ENCODE data around the gene TMPRSS7.
A peak's percentile ranks its signal among the peaks of the same experiment; 100 is the strongest.
"Not testable (repeated sequence)": the region's sequence is repeated elsewhere in the genome, so short reads cannot be mapped to it uniquely, and the experiment has no call there.

Gene TMPRSS7

DNA sequence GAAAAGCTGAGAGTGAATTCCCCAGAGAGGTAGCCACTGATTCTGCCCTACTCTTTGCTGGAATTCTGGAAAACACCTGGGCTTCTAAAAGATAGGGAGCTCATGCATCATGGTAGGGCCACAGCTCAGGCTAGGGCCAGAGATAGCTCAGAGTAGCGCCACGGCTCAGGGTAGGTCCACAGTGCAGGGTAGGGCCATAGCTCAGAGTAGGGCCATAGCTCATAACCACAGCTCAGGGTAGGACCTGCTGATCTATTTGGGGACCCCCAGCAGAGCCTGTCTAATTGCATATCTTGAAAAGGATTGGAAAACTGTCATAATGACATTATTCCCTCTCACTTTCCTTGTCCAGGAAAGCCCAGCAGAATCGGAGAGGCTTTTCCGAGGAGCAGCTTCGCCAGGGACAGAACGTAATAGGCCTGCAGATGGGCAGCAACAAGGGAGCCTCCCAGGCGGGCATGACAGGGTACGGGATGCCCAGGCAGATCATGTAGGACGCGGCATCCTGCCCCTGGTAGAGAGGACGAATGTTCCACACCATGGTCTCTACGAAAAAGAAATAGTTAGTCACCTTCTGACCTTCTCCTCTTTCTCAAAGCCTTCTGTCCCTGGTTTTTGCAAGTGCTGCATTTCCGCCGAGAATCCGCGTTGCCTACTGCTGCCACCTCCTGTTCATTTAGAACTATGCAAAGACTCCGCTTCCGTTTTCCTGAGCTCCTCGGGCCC lies 21.3 kb upstream of the TMPRSS7 start:
- peak; percentile 11 for DNase-seq (ENCODE audit: low spot score)

DNA sequence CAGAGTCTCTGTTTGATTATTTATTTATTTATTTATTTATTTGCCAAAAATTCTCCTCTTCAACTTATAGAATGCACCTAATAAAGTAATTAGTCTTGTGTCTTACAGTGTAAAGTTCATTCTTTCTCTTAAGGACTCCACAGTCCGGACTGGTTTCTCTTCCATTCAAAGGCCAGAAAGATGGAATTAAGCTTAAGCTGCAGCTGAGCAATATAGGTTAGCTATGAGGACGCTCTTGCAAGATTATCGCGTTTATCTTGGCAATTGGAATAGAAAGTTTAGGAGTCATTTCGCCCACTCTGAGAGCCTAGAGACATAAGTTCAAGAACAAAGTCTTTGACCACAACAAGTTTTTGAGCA lies 20.8 kb upstream of the TMPRSS7 start:
- no peak for DNase-seq (ENCODE audit: low spot score)

DNA sequence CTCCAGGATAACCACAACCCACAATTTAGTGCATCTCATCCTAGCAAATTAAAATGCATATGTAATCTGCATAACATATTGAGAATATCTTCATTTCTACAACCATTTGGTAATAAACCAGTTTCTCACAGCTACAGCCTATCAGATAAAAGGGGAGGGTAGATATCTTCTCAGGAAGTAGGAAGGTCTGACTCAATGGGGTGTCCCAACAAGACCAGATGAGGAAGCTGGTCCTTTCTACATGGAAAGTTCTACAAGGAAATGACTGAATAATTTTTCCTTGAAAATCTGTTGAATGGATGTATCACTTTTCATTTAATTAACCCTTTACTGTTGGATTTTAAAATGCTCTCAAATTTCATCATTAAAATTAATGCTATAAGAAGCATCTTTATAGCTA lies 17.4 kb upstream of the TMPRSS7 start:
- DNase-seq (ENCODE audit: low spot score): no peak

DNA sequence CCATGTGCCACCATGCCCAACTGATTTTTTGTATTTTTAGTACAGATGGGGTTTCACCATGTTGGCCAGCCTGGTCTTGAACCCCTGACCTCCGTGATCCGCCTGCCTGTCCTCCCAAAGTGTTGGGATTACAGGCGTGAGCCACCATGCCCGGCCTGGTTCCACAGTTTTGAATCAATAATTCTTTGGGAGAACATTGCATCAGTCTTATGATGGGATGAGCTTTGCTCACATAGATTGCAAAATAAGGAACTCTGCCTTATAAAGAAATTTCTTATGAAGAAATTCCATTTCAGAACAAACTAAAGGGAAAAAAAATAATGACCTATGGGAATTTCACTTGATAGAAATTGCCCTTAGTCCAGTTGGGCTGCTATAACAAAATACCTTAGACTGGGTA lies 15.8 kb upstream of the TMPRSS7 start:
- DNase-seq (ENCODE audit: low spot score): no peak

DNA sequence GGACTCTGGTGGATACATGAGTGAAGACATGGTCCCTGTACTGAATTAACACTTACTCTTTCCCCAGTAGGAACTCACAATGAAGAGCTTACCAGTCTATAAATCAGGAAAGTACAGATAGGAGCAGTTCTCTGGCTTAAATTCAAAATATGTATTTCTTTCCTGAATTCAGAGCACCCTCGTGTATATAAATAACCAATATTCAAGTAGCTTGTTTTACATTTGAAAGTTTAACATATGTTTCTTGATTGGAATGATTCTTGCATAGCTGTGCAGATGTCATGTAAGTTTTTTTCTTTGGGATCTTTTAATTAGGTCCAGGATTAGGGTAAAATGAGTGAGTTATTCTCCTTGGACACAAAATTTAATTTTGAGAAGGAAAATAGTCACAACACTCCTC lies 14.8 kb upstream of the TMPRSS7 start:
- no peak for DNase-seq (ENCODE audit: low spot score)

DNA sequence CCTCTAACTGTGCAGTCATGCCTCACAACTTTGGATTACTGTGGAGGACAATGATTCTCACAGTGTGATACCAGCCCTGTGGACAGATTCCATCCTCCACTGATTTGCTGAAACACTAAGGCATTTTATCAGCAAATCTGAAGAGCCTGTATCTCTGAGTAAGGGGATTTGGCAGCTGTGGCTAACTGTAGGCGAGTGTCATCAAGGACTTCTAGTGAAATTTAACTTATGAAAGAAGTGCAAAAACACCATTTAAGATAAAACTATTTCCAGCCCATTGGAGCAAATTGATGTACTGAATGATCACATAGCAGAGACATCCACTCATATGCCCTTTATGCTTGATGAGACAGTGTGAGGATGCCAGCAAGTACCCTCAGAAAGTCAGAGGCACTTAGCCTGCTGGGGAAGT lies 13.9 kb upstream of the TMPRSS7 start:
- no peak for DNase-seq (ENCODE audit: low spot score)

DNA sequence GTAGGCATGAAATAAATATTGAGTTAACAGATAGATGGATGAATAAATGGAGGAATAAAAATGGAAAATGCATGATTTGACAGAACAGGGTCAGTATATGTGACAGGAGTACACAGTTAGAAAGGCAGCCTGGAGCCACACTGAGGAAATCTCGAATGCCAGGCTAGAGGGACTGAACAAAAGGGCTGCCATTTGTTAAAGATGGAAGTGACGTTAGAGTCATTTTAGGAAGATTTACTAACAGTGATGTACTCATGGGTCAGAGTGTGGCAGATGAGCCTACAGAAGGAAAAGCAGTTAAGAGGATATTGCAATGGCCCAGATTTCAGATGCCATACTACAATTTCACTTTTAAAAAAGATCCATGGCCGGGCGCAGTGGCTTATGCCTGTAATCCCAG lies 7.4 kb upstream of the TMPRSS7 start:
- no peak for DNase-seq (ENCODE audit: low spot score)

DNA sequence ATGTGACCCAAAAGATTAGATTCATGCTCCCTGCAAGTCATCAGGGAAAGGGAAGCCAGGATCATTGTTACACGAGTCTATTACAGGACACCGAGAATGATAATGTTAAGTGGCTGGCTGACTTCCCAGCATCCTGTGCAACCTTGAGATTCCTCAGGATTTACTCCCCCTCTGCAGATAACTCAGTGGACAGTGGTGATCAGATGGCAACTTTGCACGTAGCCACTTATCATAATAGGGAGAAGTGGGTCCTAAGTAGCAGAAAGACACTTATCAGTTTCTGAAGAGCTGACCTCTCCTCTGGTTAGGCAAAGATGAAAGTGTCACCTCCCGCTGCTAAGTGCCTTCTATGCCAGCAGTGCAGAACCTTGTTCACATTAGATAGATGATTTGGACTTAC lies 6.7 kb upstream of the TMPRSS7 start:
- DNase-seq (ENCODE audit: low spot score): no peak

DNA sequence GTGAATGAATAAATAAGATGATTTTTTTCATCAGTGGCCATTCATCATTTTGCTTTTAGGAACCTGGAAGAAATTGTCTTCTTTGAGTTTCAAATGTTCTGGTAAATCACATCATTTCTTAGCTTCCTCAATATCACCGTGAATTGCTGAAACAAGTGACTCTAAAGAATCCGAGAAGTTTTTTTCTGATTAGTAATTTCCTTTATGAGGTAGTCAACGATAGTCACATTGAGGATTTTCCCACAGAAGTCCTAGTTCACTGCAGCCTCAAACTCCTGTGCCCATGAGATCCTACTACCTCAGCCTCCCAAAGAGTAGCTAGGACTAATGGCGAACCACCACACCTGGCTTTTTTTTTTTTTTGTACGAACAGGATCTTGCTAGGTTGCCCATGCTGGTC lies 3.6 kb upstream of the TMPRSS7 start:
- DNase-seq (ENCODE audit: low spot score): no peak

DNA sequence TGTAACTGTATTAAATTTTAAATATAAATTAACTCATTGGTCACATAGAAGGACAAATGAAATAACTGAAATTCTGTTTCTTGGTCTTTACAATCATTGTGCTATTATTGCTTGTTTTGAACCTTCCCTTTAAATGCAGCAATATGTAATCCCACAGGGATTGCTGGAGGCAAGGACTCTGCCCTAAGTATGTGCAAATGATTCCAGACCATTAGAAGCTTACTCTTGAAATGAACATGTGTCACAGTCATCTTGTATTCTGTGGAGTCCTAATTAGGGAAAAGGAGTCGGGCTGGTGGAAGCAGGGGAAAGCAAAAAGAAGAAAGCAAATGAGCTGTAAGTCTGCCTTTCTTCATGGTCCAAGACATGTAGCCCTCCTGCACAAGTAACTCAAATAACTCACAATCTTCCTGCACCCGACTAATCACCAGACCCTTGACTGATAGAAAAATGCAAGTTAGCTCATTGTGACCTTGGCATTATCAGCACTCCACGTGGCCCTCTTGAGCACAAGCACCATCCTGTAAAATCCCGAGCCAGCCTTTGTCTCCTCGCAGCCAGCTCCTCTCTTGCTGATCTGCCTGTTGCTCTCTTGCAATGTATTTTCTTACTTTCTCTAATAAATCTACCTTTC lies 2.3 kb upstream of the TMPRSS7 start:
- DNase-seq (ENCODE audit: low spot score): no peak

DNA sequence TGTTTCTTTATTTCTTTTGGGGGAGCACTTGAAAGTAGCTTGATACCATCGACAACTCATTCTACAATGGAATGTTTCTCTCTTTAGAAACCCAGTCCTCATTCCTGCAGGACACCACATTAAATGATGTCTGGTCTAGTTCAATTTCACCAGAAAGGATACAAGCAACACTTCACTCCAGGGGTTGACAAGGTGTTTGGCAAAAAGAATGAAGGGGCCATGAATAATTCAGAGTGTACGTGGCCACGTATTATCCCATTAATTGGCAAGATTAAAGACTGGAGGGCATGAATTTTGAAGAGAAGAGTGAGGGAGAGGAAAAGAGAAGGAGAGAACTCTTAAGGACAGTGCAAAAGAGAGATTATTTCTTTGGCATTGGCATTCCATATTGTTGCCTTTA lies 705 bp downstream of the TMPRSS7 start:
- DNase-seq (ENCODE audit: low spot score): no peak

DNA sequence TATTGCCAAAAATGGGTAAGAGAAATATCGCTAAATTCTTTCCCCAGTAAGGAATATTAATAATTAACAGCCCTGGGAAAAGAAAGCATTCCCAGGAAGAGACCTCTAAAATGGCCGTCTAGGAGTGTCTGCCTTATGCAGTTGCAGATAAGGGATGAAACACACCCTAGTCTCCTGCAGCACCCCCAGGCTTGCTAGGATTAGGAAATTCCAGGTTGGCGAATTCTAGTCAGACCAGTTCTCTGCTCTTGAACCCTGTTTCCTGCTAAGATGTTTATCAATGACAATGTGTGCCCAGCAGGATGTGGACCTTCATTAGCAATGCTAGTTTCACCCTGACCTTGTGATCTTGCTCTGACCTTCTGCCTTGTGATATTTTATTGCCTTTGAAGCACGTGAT lies 2.7 kb downstream of the TMPRSS7 start:
- DNase-seq (ENCODE audit: low spot score): not testable (repeated sequence)

DNA sequence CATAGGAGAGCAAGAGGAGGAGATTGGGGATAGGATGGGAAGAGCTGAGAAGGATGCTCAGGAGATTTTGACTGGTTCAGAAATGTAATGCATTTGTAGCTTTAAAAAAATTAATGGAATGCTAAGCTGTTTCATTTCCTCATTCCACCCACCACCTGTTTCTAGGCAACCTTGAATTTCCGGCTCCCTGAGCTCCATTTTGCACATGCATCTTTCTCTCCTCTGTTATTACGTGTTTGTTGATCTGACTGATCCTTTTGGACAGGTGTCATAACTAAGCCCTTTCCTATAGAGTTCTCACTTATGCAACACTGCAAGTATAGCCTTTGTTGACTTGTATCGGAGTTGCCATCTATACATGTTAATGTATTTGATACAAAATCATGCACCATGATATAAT lies 4.3 kb downstream of the TMPRSS7 start:
- DNase-seq (ENCODE audit: low spot score): no peak

DNA sequence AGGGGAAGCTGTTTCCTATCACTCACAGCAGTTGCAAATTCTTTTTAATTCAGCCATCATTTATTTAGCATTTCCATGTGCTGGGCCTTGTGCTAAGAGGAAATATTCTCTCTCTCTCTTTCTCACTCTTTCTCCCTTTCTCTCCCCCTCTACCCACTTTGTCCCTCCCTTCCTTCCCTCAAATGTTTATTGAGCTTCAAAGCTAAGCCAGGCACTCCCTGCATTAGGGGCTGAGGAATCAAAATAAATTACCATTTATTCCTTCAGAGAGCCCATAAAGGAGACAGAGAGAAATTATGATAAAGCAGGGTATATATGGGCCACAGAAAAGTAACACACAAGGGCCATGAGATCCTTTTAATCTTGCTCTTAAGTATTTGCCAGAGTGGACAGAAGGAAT lies 6.8 kb downstream of the TMPRSS7 start:
- no peak for DNase-seq (ENCODE audit: low spot score)

DNA sequence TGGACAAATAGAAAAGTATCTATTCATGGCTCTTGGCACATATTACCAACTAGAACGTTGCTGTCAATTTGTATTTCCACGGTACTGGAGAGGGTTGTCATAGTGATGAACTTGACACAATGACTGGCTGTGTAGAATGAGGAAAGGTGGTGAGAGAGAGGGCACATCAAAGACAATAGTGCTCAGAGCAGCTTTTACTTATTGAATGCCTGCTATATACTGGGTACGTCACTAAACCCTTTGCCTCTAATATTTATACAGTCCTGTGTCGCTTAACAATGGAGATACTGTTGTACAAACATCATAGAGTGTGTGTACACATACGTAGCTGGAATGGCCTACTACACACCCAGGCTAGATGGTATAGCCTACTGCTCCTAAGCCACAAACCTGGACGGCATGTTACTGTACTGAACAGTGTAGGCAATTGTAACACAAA lies 8.3 kb downstream of the TMPRSS7 start:
- no peak for DNase-seq (ENCODE audit: low spot score)

DNA sequence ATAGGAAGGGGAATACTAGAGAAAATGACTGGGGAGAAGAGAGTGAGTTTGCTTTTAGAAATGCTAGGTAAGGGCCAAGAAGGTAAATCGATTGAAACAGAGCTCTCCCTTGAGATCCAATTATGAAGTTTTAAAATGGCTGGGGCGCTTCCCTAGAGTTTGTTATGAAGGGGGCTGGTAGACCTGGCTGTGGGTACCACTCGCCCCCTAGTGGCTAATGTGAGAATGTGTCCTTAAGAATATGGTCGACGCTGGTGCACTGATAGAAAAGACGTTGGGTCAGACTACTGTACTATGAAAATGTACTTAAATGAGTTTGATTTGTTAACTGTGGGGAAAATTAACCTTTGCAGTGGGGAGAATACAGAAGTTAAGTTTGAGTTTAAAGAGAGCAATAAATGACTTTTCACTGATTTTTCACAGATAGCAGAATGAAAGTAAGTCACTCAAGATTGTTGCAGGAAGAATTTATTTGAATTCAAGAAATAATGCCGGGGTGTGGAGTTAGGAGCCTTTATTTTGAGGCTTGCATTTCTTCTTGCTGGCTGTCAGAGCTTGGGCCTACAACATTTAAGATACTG lies 9.2 kb downstream of the TMPRSS7 start:
- peak; percentile 49 for DNase-seq (ENCODE audit: low spot score)

DNA sequence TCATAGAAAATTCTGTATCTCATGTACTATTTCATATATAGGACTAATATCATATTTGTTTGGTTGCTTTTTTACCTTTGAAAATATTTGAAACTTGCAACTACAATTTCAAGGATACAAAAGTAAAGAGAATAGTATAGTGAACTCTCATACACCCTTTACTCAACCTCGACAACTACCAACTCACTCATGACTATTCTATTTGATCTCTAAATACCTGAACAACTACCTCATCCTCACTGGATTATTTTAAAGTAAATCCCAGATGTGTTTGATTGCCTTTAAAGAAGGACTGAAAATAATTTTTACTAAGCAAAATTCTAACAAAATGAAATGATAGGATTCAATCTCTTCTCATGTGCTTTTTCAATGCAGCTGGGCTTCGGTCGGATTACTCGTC lies 12.1 kb downstream of the TMPRSS7 start:
- DNase-seq (ENCODE audit: low spot score): no peak

DNA sequence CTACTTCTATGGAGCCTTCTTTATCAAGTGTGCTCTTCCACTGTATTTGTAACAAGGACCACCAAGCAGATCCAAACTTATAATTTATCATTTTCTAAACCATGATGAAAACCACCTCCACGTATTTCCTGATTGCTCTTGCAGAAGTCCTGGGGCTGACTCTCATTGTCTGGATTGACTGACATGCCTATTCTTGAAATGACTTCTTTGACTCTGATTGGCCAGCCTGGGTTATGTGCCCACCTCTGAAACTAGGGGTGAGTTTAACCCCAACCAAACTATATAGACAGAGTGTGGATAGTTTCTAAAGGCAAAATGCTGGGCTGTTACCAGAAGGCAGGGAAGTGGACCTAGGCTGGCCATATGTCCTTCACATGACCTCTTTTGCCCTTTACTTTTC lies 12.7 kb downstream of the TMPRSS7 start:
- no peak for DNase-seq (ENCODE audit: low spot score)

DNA sequence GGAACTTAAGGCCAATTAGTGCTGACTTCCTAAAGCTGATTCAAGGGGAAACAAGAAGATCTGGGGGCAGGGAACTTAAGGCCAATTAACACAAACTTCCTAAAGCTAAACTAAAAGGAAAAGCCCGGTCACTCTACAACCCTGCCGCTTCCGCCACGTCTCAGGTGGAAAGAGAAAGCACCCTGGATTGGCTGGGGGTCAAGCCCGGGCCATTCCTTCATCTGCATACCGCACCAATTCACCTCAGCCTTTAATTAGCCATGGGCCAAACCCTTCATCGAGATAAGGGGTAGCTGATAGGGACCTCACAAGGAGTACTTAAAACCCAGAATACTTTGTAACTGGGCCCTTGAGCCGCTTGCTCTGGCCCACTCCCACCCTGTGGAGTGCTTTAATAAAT lies 14.4 kb downstream of the TMPRSS7 start:
- DNase-seq (ENCODE audit: low spot score): no peak

DNA sequence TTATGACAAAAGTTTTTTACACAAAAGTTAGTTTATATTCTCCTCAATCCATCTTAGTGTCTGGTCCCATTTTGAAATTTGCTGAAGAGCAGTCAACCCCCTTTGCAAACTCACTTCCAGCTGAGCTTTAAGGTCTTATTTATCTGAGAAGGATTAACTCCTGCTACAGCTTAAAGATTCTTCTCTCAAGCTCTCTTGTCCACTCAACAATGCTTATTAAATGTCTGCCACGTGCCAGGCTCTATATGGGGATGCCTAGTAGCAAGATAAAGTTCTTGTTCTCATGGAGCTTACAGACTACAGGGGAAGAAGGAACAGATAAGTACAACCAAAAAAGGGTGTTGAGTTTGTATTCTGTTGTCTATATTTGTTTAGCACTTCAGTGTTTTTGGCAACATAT lies 18.7 kb downstream of the TMPRSS7 start:
- no peak for DNase-seq (ENCODE audit: low spot score)

DNA sequence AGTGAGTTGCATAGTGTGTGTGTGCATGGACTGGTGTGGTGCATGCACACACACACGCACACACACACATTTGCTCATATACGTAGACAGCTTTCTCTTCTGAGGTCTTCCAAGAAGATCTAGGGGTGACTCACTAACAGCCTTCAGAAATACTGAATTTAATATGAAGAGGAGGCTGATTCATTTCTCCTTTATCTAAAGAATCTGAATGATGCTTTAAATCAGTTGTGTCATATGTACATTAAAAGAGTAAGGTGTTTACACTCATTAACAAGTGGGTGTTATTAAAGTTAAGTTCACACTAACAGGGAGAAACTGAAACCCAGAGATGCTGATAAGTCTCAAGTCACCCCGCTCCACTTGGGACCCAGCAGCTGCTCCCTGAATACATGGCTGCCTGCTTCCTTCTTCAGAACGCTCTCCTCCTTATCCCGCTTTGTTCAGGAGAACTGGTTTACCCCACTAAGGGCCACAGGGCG lies 22.0 kb downstream of the TMPRSS7 start:
- DNase-seq (ENCODE audit: low spot score): no peak

DNA sequence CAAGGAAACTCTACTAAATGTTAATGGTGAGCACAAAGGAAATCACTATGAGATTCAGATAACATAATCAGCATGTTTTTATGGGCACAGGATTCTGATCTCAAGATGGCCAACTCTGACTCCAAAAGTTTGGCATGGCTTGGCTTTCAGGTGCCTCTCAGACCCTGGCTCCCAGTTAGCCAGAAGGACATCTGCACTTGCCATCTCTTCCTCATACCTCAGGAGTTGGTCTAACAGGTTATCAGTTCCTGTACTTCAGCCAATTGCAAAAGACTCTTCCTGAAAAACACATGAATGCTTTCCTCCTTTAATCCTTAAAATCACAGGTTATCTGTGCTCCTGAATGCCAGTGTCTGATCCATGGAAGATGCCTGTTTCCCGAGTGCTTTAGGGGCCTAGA lies 25.0 kb downstream of the TMPRSS7 start:
- DNase-seq (ENCODE audit: low spot score): no peak

DNA sequence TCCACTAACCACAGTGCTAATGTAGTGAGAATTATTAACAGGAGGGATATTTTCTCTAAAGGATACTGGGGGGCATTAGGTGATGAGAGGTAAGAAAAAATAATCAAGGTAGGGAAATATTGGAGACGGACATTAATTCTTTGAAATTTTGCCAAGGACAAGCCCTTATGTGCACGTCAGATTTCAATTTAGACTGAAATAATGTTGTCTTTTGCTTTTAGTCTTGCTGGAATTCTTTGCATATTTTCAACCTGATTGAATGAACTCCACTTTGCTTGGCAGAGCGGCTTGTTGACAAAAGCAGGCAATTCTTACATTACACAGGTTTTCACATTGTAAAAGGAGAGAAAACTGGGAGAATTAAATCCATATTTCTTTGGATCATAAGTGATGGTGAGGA lies 26.6 kb downstream of the TMPRSS7 start:
- DNase-seq (ENCODE audit: low spot score): no peak
